Measurements from ENCODE around the gene PPFIA4.

The PPFIA4 gene

GRCh38 chr1:203040513-203041275 lies 14.4 kb downstream of the PPFIA4 start:
- Histone ChIP-seq H3K9me3 (ENCODE audit: control insufficient read depth in 1 of 2, low read length in 2 of 2) (no peaks in the 10 kb centered on the region), H3K36me3 (ENCODE audit: control insufficient read depth in 1 of 2, insufficient read depth in 2 of 2, low read length in 2 of 2) (no peaks in the 10 kb centered on the region), H3K27me3 (ENCODE audit: control insufficient read depth in 1 of 2, insufficient read depth in 2 of 2, low read length in 2 of 2) (peaks cover 7 to 12% of the 10 kb centered on the region in 2 donors), H3K27ac (ENCODE audit: low read depth, low read length) (no peak overlapping the region), H3K4me3 (ENCODE audit: low read depth in 1 of 2, low read length in 2 of 2) (no peak overlapping the region), H3K9ac (ENCODE audit: low read depth in 1 of 2, low read length in 2 of 2) (no peak overlapping the region), H3K4me1 (ENCODE audit: control insufficient read depth in 1 of 2, insufficient read depth in 2 of 2, low read length in 2 of 2) (peaks cover 0 to 6% of the 10 kb centered on the region in 2 donors)

DNA sequence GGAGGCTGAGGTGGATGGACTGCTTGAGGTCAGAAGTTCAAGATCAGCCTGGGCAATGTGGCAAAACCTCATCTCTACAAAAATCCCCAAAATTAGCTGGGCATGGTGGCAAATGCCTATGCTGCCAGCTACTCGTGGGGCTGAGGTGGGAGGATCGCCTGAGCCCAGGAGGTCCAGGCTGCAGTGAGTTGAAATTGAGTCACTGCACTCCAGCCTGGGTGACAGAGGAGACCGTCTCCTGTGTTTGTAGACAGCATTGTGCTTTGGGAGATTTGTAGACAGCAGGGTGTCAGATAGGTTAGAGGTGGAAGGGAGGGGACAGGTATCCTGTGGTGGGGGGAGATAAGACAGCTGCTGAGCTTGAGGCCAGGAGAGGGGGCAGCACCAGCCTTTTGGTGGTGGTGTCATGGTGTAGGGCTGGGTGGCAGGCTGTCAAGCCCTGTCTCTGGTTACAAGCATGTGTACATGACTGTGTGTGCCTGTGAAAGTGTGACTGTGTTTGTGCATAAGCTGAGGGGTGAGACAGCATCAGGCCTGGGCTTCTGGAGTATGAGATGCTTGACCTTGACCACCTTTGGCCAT lies 15.2 kb downstream of the PPFIA4 start:
- peaks cover 0 to 6% of the 10 kb centered on the region in 2 donors for H3K4me1 ChIP-seq (ENCODE audit: control insufficient read depth in 1 of 2, insufficient read depth in 2 of 2, low read length in 2 of 2)
- H3K27me3 ChIP-seq (ENCODE audit: control insufficient read depth in 1 of 2, insufficient read depth in 2 of 2, low read length in 2 of 2), result peaks cover 7 to 13% of the 10 kb centered on the region in 2 donors
- H3K27ac ChIP-seq (ENCODE audit: low read depth, low read length), result no peak overlapping the region

DNA sequence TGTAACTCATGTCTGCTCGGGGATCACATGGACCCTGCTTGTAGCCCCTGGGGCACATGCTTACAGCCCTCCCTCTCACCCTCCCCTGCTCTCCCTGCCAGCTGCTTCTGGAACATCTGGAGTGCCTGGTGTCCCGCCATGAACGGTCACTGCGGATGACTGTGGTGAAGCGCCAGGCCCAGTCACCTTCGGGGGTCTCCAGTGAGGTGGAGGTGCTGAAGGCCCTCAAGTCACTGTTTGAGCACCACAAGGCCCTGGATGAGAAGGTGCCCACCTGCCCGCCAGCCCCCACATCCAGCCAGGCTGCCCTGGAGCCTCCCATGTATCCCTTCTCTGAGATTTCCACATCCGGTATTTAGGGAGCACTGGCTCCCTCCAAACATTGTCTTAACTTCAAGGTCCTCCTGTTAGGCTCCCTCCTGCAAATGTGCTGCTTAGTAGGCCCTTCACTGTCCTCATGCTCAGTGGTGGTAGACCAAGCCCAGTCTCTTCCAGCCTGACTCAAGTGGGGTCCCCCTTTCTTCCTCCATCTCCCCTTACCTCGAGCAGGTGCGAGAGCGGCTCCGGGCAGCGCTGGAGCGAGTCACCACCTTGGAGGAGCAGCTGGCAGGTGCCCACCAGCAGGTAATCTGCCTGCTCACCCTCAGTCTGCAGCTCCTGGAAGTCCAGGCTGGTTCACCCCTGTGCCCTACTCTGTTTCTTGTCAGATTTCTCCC lies 17.7 kb downstream of the PPFIA4 start:
- Histone ChIP-seq H3K9ac (ENCODE audit: low read depth in 1 of 2, low read length in 2 of 2) (no peak overlapping the region), H3K27ac (ENCODE audit: low read depth, low read length) (no peak overlapping the region), H3K27me3 (ENCODE audit: control insufficient read depth in 1 of 2, insufficient read depth in 2 of 2, low read length in 2 of 2) (peaks cover 6 to 13% of the 10 kb centered on the region in 2 donors), H3K36me3 (ENCODE audit: control insufficient read depth in 1 of 2, insufficient read depth in 2 of 2, low read length in 2 of 2) (no peaks in the 10 kb centered on the region), H3K4me3 (ENCODE audit: low read depth in 1 of 2, low read length in 2 of 2) (no peak overlapping the region), H3K9me3 (ENCODE audit: control insufficient read depth in 1 of 2, low read length in 2 of 2) (no peaks in the 10 kb centered on the region), H3K4me1 (ENCODE audit: control insufficient read depth in 1 of 2, insufficient read depth in 2 of 2, low read length in 2 of 2) (peaks cover 0 to 10% of the 10 kb centered on the region in 2 donors)

More for the DNA sequence above, 15.2 kb downstream of the PPFIA4 start:
- no peak overlapping the region for H3K9ac ChIP-seq (ENCODE audit: low read depth in 1 of 2, low read length in 2 of 2)
- H3K4me3 ChIP-seq (ENCODE audit: low read depth in 1 of 2, low read length in 2 of 2), result no peak overlapping the region
- no peaks in the 10 kb centered on the region for H3K9me3 ChIP-seq (ENCODE audit: control insufficient read depth in 1 of 2, low read length in 2 of 2)
- no peaks in the 10 kb centered on the region for H3K36me3 ChIP-seq (ENCODE audit: control insufficient read depth in 1 of 2, insufficient read depth in 2 of 2, low read length in 2 of 2)

- Histone ChIP-seq H3K9ac (ENCODE audit: low read depth in 1 of 2, low read length in 2 of 2) (no peak overlapping the region), H3K4me3 (ENCODE audit: low read depth in 1 of 2, low read length in 2 of 2) (no peak overlapping the region), H3K4me1 (ENCODE audit: control insufficient read depth in 1 of 2, insufficient read depth in 2 of 2, low read length in 2 of 2) (peaks cover 0 to 7% of the 10 kb centered on the region in 2 donors), H3K9me3 (ENCODE audit: control insufficient read depth in 1 of 2, low read length in 2 of 2) (no peaks in the 10 kb centered on the region), H3K36me3 (ENCODE audit: control insufficient read depth in 1 of 2, insufficient read depth in 2 of 2, low read length in 2 of 2) (no peaks in the 10 kb centered on the region), H3K27me3 (ENCODE audit: control insufficient read depth in 1 of 2, insufficient read depth in 2 of 2, low read length in 2 of 2) (peaks cover 6 to 15% of the 10 kb centered on the region in 2 donors), H3K27ac (ENCODE audit: low read depth, low read length) (no peak overlapping the region)
These were observed 18.4 kb downstream of the PPFIA4 start for GRCh38 chr1:203044546-203045250.

- Histone ChIP-seq H3K9ac (ENCODE audit: low read depth in 1 of 2, low read length in 2 of 2) (no peak overlapping the region), H3K4me3 (ENCODE audit: low read depth in 1 of 2, low read length in 2 of 2) (no peak overlapping the region), H3K4me1 (ENCODE audit: control insufficient read depth in 1 of 2, insufficient read depth in 2 of 2, low read length in 2 of 2) (peaks cover 0 to 3% of the 10 kb centered on the region in 2 donors), H3K27ac (ENCODE audit: low read depth, low read length) (no peak overlapping the region), H3K27me3 (ENCODE audit: control insufficient read depth in 1 of 2, insufficient read depth in 2 of 2, low read length in 2 of 2) (peaks cover 6 to 17% of the 10 kb centered on the region in 2 donors), H3K36me3 (ENCODE audit: control insufficient read depth in 1 of 2, insufficient read depth in 2 of 2, low read length in 2 of 2) (no peaks in the 10 kb centered on the region), H3K9me3 (ENCODE audit: control insufficient read depth in 1 of 2, low read length in 2 of 2) (no peaks in the 10 kb centered on the region)
These were observed 19.0 kb downstream of the PPFIA4 start for GRCh38 chr1:203045336-203045735.

- Histone ChIP-seq H3K4me1 (ENCODE audit: control insufficient read depth in 1 of 2, insufficient read depth in 2 of 2, low read length in 2 of 2) (peaks cover 0 to 3% of the 10 kb centered on the region in 2 donors), H3K27me3 (ENCODE audit: control insufficient read depth in 1 of 2, insufficient read depth in 2 of 2, low read length in 2 of 2) (peaks cover 6 to 17% of the 10 kb centered on the region in 2 donors), H3K4me3 (ENCODE audit: low read depth in 1 of 2, low read length in 2 of 2) (no peak overlapping the region), H3K36me3 (ENCODE audit: control insufficient read depth in 1 of 2, insufficient read depth in 2 of 2, low read length in 2 of 2) (no peaks in the 10 kb centered on the region), H3K9me3 (ENCODE audit: control insufficient read depth in 1 of 2, low read length in 2 of 2) (no peaks in the 10 kb centered on the region), H3K9ac (ENCODE audit: low read depth in 1 of 2, low read length in 2 of 2) (no peak overlapping the region), H3K27ac (ENCODE audit: low read depth, low read length) (no peak overlapping the region)
These were observed 19.7 kb downstream of the PPFIA4 start for GRCh38 chr1:203045821-203046594.

DNA sequence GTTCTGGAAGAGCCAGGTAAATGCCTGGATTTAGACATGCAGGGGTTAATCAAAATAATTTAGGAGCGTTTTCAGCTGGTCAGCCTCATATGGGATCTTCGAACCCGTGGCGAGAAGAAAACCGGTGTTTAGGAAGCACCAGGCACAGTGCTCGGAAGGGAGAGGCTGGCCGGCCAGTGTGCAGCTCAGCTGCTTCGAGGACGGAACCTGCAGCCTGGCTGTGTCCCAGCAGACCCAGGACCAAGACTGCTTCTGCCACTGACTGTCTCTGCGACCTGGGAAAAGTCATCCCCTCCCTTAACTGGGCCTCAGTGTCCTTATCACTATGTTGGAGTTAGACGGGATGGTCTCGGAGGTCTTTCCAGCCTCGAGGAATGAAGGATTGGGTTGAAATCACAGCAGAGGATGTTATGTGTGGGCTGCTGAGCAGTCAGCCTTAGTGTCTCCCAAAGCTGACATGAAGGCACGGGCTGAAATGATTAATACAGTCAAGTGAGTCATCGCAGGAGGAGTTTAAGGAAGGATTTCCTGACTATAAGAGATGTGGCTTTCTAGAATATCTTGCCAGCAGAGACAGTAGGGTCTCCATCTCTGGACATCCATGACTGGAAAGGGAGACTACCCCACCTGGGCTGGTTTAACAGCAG lies 20.8 kb downstream of the PPFIA4 start:
- Histone ChIP-seq H3K9me3 (ENCODE audit: control insufficient read depth in 1 of 2, low read length in 2 of 2) (no peaks in the 10 kb centered on the region), H3K9ac (ENCODE audit: low read depth in 1 of 2, low read length in 2 of 2) (no peak overlapping the region), H3K4me1 (ENCODE audit: control insufficient read depth in 1 of 2, insufficient read depth in 2 of 2, low read length in 2 of 2) (peaks cover 0 to 3% of the 10 kb centered on the region in 2 donors), H3K27me3 (ENCODE audit: control insufficient read depth in 1 of 2, insufficient read depth in 2 of 2, low read length in 2 of 2) (peaks cover 6 to 17% of the 10 kb centered on the region in 2 donors), H3K36me3 (ENCODE audit: control insufficient read depth in 1 of 2, insufficient read depth in 2 of 2, low read length in 2 of 2) (no peaks in the 10 kb centered on the region), H3K27ac (ENCODE audit: low read depth, low read length) (no peak overlapping the region), H3K4me3 (ENCODE audit: low read depth in 1 of 2, low read length in 2 of 2) (no peak overlapping the region)

- peaks cover 0 to 3% of the 10 kb centered on the region in 2 donors for H3K4me1 ChIP-seq (ENCODE audit: control insufficient read depth in 1 of 2, insufficient read depth in 2 of 2, low read length in 2 of 2)
These were observed 21.8 kb downstream of the PPFIA4 start for GRCh38 chr1:203048086-203048485.

DNA sequence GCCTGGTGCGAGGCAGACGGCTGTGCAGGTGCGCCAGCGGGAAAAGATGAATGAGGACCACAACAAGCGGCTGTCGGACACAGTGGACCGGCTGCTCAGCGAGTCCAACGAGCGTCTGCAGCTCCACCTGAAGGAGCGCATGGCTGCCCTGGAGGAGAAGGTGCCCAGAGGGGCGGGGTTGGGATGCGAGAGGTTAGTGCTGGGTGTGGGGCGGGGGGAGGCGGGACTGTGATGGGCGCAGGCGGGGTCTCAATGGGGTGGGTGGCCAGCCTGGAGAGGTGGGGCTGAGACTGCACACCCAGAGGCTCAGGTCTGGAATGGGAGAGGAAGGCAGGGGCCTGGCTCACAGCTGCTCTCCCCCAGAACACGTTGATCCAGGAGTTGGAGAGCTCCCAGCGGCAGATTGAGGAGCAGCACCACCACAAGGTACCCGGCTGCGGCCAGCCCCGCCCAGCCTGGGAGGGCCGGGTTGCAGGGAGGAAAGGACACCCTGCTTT lies 22.3 kb downstream of the PPFIA4 start:
- H3K4me1 ChIP-seq (ENCODE audit: control insufficient read depth in 1 of 2, insufficient read depth in 2 of 2, low read length in 2 of 2), result peaks cover 0 to 3% of the 10 kb centered on the region in 2 donors
- no peaks in the 10 kb centered on the region for H3K36me3 ChIP-seq (ENCODE audit: control insufficient read depth in 1 of 2, insufficient read depth in 2 of 2, low read length in 2 of 2)
- H3K4me3 ChIP-seq (ENCODE audit: low read depth in 1 of 2, low read length in 2 of 2), result no peak overlapping the region
- H3K27ac ChIP-seq (ENCODE audit: low read depth, low read length), result no peak overlapping the region
- H3K27me3 ChIP-seq (ENCODE audit: control insufficient read depth in 1 of 2, insufficient read depth in 2 of 2, low read length in 2 of 2), result peaks cover 6 to 17% of the 10 kb centered on the region in 2 donors
- no peaks in the 10 kb centered on the region for H3K9me3 ChIP-seq (ENCODE audit: control insufficient read depth in 1 of 2, low read length in 2 of 2)
- H3K9ac ChIP-seq (ENCODE audit: low read depth in 1 of 2, low read length in 2 of 2), result no peak overlapping the region

More at GRCh38 chr1:203048086-203048485, 21.8 kb downstream of the PPFIA4 start:
- H3K9ac ChIP-seq (ENCODE audit: low read depth in 1 of 2, low read length in 2 of 2), result no peak overlapping the region
- no peaks in the 10 kb centered on the region for H3K9me3 ChIP-seq (ENCODE audit: control insufficient read depth in 1 of 2, low read length in 2 of 2)
- peaks cover 6 to 17% of the 10 kb centered on the region in 2 donors for H3K27me3 ChIP-seq (ENCODE audit: control insufficient read depth in 1 of 2, insufficient read depth in 2 of 2, low read length in 2 of 2)
- no peak overlapping the region for H3K4me3 ChIP-seq (ENCODE audit: low read depth in 1 of 2, low read length in 2 of 2)
- no peak overlapping the region for H3K27ac ChIP-seq (ENCODE audit: low read depth, low read length)
- no peaks in the 10 kb centered on the region for H3K36me3 ChIP-seq (ENCODE audit: control insufficient read depth in 1 of 2, insufficient read depth in 2 of 2, low read length in 2 of 2)
